ENCODE results near the gene SRGN. TPM values are rescaled to one million over a fixed set of nuclear protein-coding genes. Genes with fewer than 3 reads are reported as not detected.

SRGN gene
- total and polyA plus RNA-seq, 2 of the 13 experiments (the other 11 are each of a cell fraction or from before 2014, with no cell fraction given), result 0.09 TPM; not detected in 1

DNA sequence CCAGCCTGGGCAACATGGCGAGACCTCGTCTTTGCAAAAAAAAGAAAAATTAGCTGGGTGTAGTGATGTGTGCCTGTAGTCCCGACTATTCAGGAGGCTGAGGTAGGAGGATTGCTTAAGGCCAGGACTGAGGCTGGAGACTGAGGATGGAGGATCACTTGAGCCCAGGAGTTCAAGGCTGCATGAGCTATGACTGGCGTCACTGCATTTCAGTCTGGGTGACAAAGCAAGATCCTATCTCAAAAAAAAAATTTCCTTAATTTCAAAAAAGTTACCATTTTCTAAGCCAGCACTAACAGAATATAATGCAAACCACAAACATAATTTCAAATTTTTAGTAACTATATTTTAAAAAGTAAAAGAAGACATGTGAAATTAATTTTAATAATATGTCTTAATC, 13.4 kb upstream of the SRGN start:
- no peak overlapping the region for H3K4me2 ChIP-seq (ENCODE audit: low read depth, low read length)
- H4K20me1 ChIP-seq (ENCODE audit: insufficient read depth, low read length), result no peaks in the 10 kb centered on the region
- peaks cover 2 to 8% of the 10 kb centered on the region in 2 experiments; a peak in 1 of 5 replicates for H3K27me3 ChIP-seq (ENCODE audit: control insufficient read depth in 1 of 2, insufficient read depth in 2 of 2, low read length in 2 of 2)
- H2AFZ ChIP-seq (ENCODE audit: low read length), result no peak overlapping the region
- 58% methylated on average over 4 of the region's 4 CpGs for WGBS (ENCODE audit: low lambda C conversion rate)
- CTCF ChIA-PET (ENCODE audit: low intra/inter-chr PET ratio, low total read pairs), result no interaction called here
- peaks cover 14% of the 10 kb centered on the region for H3K4me1 ChIP-seq (ENCODE audit: insufficient read depth, low read length)
- ATAC-seq (no peak), DNase-seq (ENCODE audit: low spot score) (no peak), FAIRE-seq (no peak)
- H3K9ac ChIP-seq (ENCODE audit: insufficient read depth, low read depth, low read length), result no peak overlapping the region
- POLR2A ChIA-PET, result no interaction called here
- intact Hi-C loops (cut with micrococcal nuclease; ENCODE audit: unreplicated experiment) (no loop called here), in situ Hi-C loops (cut with HindIII; ENCODE audit: extremely low pct_ligation_motif_present, low pct_unique_long_range_greater_than_20kb) (no loop called here)
- no peaks in the 10 kb centered on the region for H3K36me3 ChIP-seq (replicated peaks in 1 of 2; ENCODE audit: control insufficient read depth in 1 of 2, insufficient read depth in 2 of 2, low read length in 2 of 2)
- BruUV-seq (replicated peaks), result no TSS peak
- H3K79me2 ChIP-seq (ENCODE audit: insufficient read depth, low read length), result no peaks in the 10 kb centered on the region
- no peak overlapping the region for H3K27ac ChIP-seq (ENCODE audit: extremely low read length, insufficient read depth, low read length)
- no peak overlapping the region for H3K4me3 ChIP-seq (replicated peaks in 1 of 3; ENCODE audit: insufficient read depth in 1 of 3, low read depth in 2 of 3, low read length in 3 of 3)
- no peaks in the 10 kb centered on the region for H3K9me3 ChIP-seq (ENCODE audit: low read length)
- no peak for TF ChIP-seq HES4 (CRISPR knock-in tag; IDR thresholded peaks at IDR 0.05; ENCODE audit: borderline replicate concordance)
- TF ChIP-seq, protein P1, sequence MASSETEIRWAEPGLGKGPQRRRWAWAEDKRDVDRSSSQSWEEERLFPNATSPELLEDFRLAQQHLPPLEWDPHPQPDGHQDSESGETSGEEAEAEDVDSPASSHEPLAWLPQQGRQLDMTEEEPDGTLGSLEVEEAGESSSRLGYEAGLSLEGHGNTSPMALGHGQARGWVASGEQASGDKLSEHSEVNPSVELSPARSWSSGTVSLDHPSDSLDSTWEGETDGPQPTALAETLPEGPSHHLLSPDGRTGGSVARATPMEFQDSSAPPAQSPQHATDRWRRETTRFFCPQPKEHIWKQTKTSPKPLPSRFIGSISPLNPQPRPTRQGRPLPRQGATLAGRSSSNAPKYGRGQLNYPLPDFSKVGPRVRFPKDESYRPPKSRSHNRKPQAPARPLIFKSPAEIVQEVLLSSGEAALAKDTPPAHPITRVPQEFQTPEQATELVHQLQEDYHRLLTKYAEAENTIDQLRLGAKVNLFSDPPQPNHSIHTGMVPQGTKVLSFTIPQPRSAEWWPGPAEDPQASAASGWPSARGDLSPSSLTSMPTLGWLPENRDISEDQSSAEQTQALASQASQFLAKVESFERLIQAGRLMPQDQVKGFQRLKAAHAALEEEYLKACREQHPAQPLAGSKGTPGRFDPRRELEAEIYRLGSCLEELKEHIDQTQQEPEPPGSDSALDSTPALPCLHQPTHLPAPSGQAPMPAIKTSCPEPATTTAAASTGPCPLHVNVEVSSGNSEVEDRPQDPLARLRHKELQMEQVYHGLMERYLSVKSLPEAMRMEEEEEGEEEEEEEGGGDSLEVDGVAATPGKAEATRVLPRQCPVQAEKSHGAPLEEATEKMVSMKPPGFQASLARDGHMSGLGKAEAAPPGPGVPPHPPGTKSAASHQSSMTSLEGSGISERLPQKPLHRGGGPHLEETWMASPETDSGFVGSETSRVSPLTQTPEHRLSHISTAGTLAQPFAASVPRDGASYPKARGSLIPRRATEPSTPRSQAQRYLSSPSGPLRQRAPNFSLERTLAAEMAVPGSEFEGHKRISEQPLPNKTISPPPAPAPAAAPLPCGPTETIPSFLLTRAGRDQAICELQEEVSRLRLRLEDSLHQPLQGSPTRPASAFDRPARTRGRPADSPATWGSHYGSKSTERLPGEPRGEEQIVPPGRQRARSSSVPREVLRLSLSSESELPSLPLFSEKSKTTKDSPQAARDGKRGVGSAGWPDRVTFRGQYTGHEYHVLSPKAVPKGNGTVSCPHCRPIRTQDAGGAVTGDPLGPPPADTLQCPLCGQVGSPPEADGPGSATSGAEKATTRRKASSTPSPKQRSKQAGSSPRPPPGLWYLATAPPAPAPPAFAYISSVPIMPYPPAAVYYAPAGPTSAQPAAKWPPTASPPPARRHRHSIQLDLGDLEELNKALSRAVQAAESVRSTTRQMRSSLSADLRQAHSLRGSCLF (CRISPR knock-in tag; IDR thresholded peaks at IDR 0.05; ENCODE audit: borderline replicate concordance), result no peak
- no peak for TF ChIP-seq ZFP1 (CRISPR knock-in tag; IDR thresholded peaks at IDR 0.05)
- TF ChIP-seq, protein P2, sequence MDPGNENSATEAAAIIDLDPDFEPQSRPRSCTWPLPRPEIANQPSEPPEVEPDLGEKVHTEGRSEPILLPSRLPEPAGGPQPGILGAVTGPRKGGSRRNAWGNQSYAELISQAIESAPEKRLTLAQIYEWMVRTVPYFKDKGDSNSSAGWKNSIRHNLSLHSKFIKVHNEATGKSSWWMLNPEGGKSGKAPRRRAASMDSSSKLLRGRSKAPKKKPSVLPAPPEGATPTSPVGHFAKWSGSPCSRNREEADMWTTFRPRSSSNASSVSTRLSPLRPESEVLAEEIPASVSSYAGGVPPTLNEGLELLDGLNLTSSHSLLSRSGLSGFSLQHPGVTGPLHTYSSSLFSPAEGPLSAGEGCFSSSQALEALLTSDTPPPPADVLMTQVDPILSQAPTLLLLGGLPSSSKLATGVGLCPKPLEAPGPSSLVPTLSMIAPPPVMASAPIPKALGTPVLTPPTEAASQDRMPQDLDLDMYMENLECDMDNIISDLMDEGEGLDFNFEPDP (CRISPR knock-in tag; conservative IDR thresholded peaks at IDR 0.05), result no peak
- no peak for TF ChIP-seq KDM2A (CRISPR knock-in tag; IDR thresholded peaks at IDR 0.05; ENCODE audit: borderline replicate concordance, low read depth)
- TF ChIP-seq GTF3A (CRISPR knock-in tag; conservative IDR thresholded peaks at IDR 0.05), result no peak
- TF ChIP-seq DNMT1 (CRISPR knock-in tag; IDR thresholded peaks at IDR 0.05), result no peak
- no peak for TF ChIP-seq ADNP (CRISPR knock-in tag; IDR thresholded peaks at IDR 0.05)
- TF ChIP-seq ZNF609 (CRISPR knock-in tag; IDR thresholded peaks at IDR 0.05; ENCODE audit: borderline replicate concordance), result no peak
- TF ChIP-seq SSRP1 (CRISPR knock-in tag; IDR thresholded peaks at IDR 0.05), result no peak
- TF ChIP-seq ZNF749 (CRISPR knock-in tag; IDR thresholded peaks at IDR 0.05; ENCODE audit: borderline replicate concordance), result no peak
- no peak for TF ChIP-seq ZNF382 (CRISPR knock-in tag; IDR thresholded peaks at IDR 0.05; ENCODE audit: borderline replicate concordance)
- no peak for TF ChIP-seq FOXA1 (IDR thresholded peaks at IDR 0.05)
- no peak for TF ChIP-seq FOXA1 (CRISPR knock-in tag; IDR thresholded peaks at IDR 0.05)
- TF ChIP-seq NRL (CRISPR knock-in tag; IDR thresholded peaks at IDR 0.05; ENCODE audit: borderline replicate concordance), result no peak
- no peak for TF ChIP-seq RFXAP (CRISPR knock-in tag; IDR thresholded peaks at IDR 0.05; ENCODE audit: borderline replicate concordance)
